Measurements from ENCODE around the gene SERPINA12.
"Not testable (repeated sequence)": the region's sequence is repeated elsewhere in the genome, so short reads cannot be mapped to it uniquely, and the experiment has no call there.

The SERPINA12 gene

GRCh38 chr14:94538070-94538740 lies 28.9 kb upstream of the SERPINA12 start:
- in situ Hi-C loops (cut with MboI; ENCODE audit: low sequenced_read_pairs): no loop called here

DNA sequence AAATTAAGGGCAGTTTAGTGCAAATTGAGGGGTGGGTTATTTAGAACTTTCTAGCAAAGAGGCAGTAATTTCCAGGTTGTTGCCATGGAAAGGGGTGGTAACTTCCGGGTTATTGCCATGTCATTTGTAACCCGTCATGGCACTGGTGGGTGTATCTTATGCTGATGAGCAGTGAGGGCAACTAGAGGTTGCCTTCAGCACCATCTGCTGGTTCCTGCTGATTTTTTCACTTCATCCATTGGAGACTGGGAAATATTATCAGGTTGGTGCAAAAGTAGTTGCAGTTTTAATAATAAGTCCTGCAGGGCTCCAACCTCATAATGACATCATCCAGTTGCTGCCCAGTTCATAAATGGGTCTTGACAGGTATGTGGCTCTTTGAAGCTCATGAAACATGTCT lies 27.6 kb upstream of the SERPINA12 start:
- in situ Hi-C loops (cut with MboI; ENCODE audit: low sequenced_read_pairs): no loop called here

DNA sequence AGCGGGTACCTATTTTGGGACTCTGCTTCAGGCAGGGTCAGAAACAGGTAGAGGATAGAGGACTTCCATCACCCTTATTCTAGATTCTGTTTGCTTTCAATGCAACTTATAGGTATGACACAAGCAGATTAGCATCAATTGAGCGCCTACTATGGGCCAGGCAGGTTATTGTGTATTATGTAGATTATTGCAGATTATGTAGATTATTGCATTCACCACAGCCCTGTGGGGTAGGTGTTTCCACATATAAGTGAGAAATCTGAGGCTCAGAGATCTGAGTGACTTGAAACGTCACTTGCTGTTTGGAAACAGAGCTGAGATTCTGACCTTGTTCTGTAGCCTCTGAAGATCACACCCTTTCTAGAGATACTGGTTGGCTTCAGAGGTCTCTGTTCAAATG lies 26.2 kb upstream of the SERPINA12 start:
- in situ Hi-C loops (cut with MboI; ENCODE audit: low sequenced_read_pairs): no loop called here

DNA sequence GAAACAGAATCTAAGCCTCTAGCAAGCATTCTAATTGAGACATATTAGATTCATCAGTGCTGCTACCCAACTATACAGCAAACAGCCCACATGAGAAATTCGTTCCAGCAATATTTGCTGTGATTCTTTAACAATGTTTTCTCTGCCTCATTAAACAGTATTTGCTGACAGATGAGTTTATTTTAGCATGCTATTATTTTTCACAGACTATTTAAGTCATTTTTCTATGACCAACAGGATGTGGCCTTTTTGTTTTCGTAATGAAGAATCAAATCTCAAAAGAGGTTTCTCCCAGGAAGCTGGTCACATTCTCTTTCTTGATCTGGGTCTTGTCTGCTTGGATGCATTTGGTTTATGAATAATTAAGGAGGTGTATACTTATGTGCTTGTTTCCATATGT lies 23.2 kb upstream of the SERPINA12 start:
- in situ Hi-C loops (cut with MboI; ENCODE audit: low sequenced_read_pairs): no loop called here

DNA sequence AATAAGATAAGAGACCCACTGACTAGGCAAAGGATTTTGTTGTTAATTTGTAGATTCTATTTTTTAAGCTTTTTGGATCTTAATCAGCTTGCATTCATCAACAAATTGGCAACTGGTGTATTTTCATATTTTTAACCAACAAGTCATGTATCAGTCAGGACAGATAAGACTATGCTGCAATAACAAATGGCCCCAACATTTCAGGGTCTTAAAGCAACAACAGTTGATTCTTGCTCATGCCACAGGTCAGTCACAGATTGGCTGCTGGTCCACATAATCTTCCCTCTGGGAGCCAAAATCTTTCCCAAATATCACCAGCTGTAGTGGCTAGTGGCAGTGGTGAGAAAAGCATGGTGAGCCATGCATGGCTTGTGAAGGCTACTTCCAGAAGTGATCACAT lies 21.9 kb upstream of the SERPINA12 start:
- in situ Hi-C loops (cut with MboI; ENCODE audit: low sequenced_read_pairs): no loop called here

DNA sequence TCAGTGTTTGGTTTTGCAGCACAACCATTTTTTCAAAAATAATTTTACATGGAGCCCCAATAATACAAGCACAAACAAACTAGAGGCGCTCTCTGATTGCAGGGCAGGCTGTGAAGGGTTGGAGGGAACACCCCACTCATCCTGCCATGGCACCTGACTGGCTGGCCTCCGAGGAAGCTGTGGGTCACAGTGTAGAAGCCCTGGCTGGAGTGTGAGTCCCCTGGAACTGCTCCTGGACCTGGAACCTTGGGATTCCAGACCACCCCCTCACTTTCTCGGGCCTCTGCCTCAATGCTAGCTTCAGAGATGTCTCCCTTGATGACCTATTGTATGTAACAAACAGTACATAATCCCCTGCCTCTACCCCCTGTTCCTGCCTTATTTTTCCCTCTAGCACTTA lies 14.8 kb upstream of the SERPINA12 start:
- in situ Hi-C loops (cut with MboI; ENCODE audit: low sequenced_read_pairs): no loop called here

DNA sequence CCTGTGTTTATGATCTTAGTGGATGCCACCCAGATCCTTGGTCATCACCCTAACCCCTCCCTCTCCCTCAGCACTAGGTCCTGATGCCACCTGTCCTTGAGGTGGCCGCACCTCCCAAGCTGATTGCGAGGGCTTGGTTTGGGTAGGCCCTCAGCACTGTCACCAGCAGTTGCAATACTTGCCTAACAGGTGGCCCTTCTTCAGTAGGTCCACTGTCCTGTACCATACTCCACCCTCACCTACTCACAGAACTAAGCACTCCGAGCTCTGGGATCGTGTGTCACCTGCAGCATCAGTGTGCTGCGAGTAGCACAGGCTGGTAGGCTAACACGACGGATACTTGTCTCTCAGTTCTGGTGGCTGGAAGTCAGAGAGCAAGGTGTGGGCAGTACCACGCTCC lies 14.0 kb upstream of the SERPINA12 start:
- in situ Hi-C loops (cut with MboI; ENCODE audit: low sequenced_read_pairs): no loop called here

GRCh38 chr14:94522115-94522724 lies 13.0 kb upstream of the SERPINA12 start:
- in situ Hi-C loops (cut with MboI; ENCODE audit: low sequenced_read_pairs): no loop called here

DNA sequence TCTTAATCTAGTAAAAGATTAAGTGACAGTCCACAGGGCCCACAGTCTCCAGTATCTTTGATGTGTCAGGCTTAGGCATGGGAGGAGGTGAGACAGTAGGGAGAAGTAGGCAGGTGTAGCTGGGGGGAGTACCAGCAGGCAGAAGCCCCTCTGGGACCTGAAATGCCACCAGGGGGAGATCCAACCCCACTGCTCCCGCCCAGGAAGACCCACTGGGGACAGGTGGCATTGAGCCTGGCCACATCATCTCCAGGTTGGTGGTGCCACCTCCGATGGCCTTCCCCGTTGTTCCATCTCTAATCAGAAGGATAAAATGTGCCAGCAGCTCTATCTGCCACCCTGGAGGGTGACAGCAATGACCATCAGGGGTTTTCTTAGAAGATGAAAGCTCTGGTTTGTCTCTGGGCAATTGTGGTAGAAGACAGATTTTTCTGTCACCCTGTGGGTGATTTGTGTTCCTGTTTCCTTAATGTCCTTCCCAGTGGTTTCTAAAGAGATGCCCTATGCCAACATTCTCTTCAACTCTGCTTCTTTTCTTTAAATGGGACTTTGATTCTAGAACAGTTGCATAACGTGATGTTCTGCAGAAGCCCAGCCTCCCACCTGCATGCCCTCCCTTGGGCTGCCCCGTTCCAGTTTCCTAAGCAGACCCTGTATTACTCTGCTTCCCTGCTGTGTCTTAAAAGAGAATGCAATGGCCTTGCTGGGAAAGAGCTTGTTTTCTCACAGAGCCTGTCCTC lies 12.3 kb upstream of the SERPINA12 start:
- in situ Hi-C loops (cut with MboI; ENCODE audit: low sequenced_read_pairs): no loop called here

DNA sequence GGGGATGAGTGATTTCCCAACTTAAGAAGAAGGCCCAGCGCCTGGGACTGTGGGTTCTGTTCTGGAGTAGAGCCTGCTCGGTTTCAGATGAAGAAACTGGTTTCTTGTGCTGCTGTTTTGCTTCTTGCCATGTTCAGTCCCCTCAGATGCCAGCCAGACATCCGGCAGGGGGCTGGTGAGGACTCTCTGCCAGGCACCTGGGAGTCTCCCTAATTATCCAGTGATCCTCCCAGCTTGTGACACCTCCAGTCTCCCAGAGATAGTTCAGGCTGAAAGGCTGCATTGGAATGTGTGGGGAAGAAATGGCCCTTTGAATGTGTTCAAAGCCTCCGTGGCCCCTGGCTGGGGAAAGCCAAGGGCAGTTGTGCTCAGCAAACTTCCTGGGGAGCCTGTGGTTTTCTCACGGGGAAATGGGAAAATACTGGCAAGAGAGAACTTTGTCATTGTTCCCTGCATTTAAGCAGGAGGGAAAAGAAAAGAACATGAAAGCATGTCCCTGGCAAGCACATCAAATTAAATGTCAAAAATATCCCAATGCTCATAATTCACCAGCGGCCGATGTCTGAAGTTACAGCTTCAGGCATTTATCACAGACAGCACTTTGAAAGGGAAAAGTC lies 8.5 kb upstream of the SERPINA12 start:
- in situ Hi-C loops (cut with MboI; ENCODE audit: low sequenced_read_pairs): no loop called here

DNA sequence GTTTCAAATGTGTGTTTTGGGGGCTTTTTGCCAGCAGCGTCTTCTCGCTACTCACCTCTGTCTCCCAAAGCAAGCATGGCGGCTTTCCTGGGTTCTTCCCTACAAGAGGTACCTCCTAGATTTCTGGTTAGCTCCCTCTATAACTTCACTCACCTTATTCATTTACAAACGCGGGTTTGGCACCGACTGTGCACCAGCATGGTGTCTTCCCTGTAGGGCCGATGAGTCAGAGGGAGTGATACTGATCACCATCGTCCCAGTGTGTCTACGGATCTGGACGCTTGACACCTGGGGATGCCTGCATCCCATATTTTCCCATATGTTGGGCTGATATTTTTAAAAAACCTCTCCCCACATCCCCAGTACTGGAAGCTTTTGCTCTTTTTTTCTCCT lies 8.0 kb upstream of the SERPINA12 start:
- in situ Hi-C loops (cut with MboI; ENCODE audit: low sequenced_read_pairs): no loop called here

GRCh38 chr14:94515856-94516255 lies 6.6 kb upstream of the SERPINA12 start:
- in situ Hi-C loops (cut with MboI; ENCODE audit: low sequenced_read_pairs): no loop called here

DNA sequence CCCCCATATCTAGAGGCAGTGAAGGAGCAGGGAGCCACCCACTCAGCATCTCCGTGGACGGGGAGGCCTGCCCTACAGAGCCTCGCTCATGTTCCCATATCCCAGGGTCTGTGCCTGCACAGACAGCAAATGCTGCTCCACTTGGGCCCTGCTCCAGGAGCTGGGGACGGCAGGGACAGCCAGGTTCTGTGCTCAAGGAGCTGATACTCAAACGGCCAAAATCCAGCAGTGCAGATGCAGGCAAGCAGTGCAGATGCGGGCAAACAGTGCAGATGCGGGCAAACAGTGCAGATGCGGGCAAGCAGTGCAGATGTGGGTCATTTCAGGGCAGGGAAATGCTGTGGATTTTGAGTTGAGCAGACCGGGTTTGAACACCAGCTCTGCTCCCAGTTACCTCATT lies 6.2 kb upstream of the SERPINA12 start:
- in situ Hi-C loops (cut with MboI; ENCODE audit: low sequenced_read_pairs): no loop called here

- in situ Hi-C loops (cut with MboI; ENCODE audit: low sequenced_read_pairs): no loop called here
These were observed 5.1 kb upstream of the SERPINA12 start for GRCh38 chr14:94514351-94514750.

- in situ Hi-C loops (cut with MboI; ENCODE audit: low sequenced_read_pairs): not testable (repeated sequence)
These were observed 1.2 kb upstream of the SERPINA12 start for GRCh38 chr14:94510481-94510880.

DNA sequence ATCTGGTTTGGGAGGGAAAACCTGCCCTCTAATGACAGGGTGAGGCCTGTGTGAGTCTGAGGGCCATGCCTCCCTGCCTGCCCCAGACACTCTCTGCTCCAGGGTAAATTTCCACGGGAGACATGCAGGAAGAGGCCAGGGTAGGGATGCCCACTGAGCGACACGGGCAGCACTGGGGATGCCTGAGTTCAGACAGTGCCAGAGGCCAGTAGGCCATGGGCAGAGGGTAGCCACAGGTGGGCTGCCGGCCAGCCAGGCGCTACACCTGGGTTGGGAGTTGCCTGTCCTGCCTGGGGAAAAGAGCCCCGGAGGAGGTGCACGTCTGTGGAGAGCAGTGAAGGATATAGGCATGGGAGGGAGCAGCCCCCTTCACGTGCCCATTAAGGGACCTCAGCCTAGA lies 3.6 kb downstream of the SERPINA12 start:
- in situ Hi-C loops (cut with MboI; ENCODE audit: low sequenced_read_pairs): no loop called here

DNA sequence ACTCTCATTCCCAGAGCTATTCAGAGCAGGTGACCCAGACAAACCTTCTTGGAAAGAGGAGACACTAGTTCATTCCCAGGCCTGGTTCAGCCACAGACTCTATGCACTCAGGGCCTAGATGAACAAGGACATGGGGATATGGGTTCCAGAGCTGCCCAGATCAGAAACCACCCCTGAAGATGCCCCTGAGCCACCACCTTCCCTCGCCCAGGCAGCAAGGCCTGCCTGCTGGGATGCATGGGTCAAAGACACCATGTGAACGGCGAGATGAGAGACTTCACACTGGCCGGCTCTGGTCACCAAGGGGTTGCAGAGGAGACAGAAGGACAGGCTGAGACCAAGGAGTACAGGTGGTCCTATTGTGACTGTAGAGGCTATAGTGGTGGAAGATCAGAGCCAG lies 4.1 kb downstream of the SERPINA12 start:
- in situ Hi-C loops (cut with MboI; ENCODE audit: low sequenced_read_pairs): no loop called here

- in situ Hi-C loops (cut with MboI; ENCODE audit: low sequenced_read_pairs): no loop called here
These were observed 7.4 kb downstream of the SERPINA12 start for GRCh38 chr14:94501588-94502516.

DNA sequence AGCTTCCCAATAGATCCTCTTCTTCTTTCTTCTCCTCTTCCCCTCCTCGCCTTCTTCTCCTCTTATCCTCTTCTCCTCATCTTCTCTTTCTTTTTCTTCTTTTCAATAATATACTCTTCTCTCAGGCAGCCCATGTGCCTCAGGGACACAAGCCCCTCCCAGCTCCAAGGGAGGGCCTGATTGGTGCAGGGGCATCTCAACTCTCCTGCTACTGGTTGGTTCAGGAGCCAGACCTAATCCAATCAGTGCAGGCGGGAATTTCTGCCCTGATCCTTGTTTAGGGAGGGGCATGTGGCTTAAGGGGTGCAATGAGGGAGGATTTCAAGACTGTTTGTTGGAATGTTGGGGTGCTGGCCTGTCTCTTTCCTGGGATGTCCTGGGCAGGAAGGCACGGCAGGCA lies 9.0 kb downstream of the SERPINA12 start:
- in situ Hi-C loops (cut with MboI; ENCODE audit: low sequenced_read_pairs): no loop called here

- in situ Hi-C loops (cut with MboI; ENCODE audit: low sequenced_read_pairs): no loop called here
These were observed 9.6 kb downstream of the SERPINA12 start for GRCh38 chr14:94499673-94500072.

- in situ Hi-C loops (cut with MboI; ENCODE audit: low sequenced_read_pairs): no loop called here
These were observed 11.1 kb downstream of the SERPINA12 start for GRCh38 chr14:94498215-94498614.

Data from HL-60/S4 (cell line).